Subcutaneous abdominal adipose tissue (tissue), 5 donors: Measurements from ENCODE around the gene ABI2.
"Not testable (repeated sequence)": the region's sequence is repeated elsewhere in the genome, so short reads cannot be mapped to it uniquely, and the experiment has no call there.

Experiments
- H3K27ac ChIP-seq: one replicate; pipeline ENCODE4 v1.7.0; 2013; ENCODE audit warnings: low read depth, mild to moderate bottlenecking, inconsistent platforms, low read length, moderate library complexity
- H3K27me3 ChIP-seq, 5 donors: one replicate each; pipeline ENCODE4 v1.7.0; 2013; ENCODE audit warnings: low read length in 5 of 5, inconsistent platforms in 1 of 5; ENCODE audit not compliant: control insufficient read depth in 5 of 5, insufficient read depth in 4 of 5
- H3K36me3 ChIP-seq, 5 donors: one replicate each; pipeline ENCODE4 v1.7.0; 2013; ENCODE audit warnings: low read length in 5 of 5; ENCODE audit not compliant: control insufficient read depth in 5 of 5, insufficient read depth in 5 of 5
- H3K4me1 ChIP-seq, 5 donors: one replicate each; pipeline ENCODE4 v1.7.0; 2013; ENCODE audit warnings: low read length in 5 of 5, mild to moderate bottlenecking in 3 of 5, moderate library complexity in 1 of 5; ENCODE audit not compliant: control insufficient read depth in 5 of 5, insufficient read depth in 5 of 5
- H3K4me3 ChIP-seq, 5 donors: one replicate each; pipeline ENCODE4 v1.7.0; 2013; ENCODE audit warnings: low read length in 5 of 5, low read depth in 1 of 5
- H3K9ac ChIP-seq, 5 donors: one replicate each; pipeline ENCODE4 v1.7.0; 2013; ENCODE audit warnings: low read length in 5 of 5, mild to moderate bottlenecking in 4 of 5, moderate library complexity in 3 of 5
- H3K9me3 ChIP-seq, 5 donors: one replicate each; pipeline ENCODE4 v1.7.0; 2013; ENCODE audit warnings: low read length in 5 of 5; ENCODE audit not compliant: control insufficient read depth in 5 of 5
- donor health status: healthy.
- donor health status: healthy.
- donor health status: healthy.
- donor health status: healthy.
- donor health status: healthy.

Gene ABI2

DNA sequence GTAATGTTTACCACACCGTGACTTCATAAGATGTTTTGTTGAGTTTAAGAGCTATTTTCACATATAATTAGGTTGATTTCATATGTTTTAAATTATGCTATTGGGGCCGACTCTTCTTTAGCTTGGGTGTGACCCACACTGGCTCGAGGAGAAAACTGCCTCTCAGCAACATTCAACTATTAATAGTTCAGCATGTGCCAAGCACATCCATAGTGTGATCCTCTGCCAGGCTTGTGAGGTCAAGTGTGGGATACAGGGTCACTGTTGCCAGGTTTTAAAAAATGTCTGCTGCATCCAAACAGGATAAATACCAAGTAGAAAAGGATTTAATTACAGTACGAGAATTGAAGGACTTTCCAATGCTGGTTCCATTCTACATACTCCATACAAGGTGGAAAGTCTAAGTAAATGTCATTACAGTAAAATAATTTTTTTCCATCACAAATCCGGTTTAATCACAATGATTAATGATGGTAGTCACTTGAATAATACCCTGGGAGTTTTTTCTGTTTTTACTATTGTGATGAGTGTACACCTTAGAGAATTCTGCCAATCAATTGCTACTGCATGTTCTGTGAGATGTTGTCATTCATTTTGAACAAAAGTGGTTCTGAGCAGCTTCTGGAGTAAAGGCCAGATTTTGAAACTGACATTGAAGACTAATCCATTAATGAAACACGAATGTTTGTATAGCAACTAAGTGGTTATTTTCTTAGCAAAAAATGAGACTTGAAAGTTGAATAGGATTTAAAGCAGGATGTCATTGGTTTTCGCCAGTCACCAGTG, 84.5 kb downstream of the ABI2 start:
- Histone ChIP-seq H3K9ac (no peak overlapping the region), H3K4me3 (no peak overlapping the region), H3K9me3 (no peaks in the 10 kb centered on the region), H3K27me3 (no peaks in the 10 kb centered on the region), H3K27ac (no peak overlapping the region), H3K4me1 (peaks cover 0 to 20% (median 6%) of the 10 kb centered on the region in 5 donors), H3K36me3 (peaks cover 5 to 14% (median 8%) of the 10 kb centered on the region in 5 donors)

DNA sequence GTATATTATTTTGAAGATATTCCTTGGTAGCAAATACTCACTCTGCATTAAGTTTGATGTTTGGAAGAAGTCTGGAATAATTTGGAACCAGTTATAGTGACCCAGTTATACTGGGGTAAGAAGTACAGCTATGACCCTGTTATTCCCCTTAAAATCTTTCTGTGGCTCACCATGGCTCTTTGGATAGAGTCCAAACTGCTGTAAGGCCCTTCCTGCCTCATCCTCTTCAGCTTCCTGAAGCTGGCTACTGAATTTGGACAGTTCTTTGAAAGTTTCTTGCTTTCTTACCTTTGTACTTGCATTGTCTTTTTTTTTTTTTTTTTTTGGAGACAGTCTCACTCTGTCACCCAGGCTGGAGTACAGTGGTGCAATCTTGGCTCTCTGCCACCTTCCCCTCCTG, 85.6 kb downstream of the ABI2 start:
- Histone ChIP-seq H3K9me3 (peaks cover 0 to 8% (median 2%) of the 10 kb centered on the region in 5 donors), H3K4me3 (no peak overlapping the region), H3K36me3 (peaks cover 13 to 22% (median 16%) of the 10 kb centered on the region in 5 donors), H3K27ac (no peak overlapping the region), H3K27me3 (no peaks in the 10 kb centered on the region), H3K9ac (no peak overlapping the region), H3K4me1 (peaks cover 0 to 20% (median 6%) of the 10 kb centered on the region in 5 donors)

GRCh38 chr2:203418271-203418670, 90.1 kb downstream of the ABI2 start:
- Histone ChIP-seq H3K36me3 (peaks cover 11 to 28% (median 15%) of the 10 kb centered on the region in 5 donors), H3K27ac (no peak overlapping the region), H3K4me1 (peaks cover 0 to 7% (median 0%) of the 10 kb centered on the region in 5 donors), H3K9ac (no peak overlapping the region), H3K27me3 (no peaks in the 10 kb centered on the region), H3K4me3 (no peak overlapping the region), H3K9me3 (peaks cover 0 to 9% (median 2%) of the 10 kb centered on the region in 5 donors)

DNA sequence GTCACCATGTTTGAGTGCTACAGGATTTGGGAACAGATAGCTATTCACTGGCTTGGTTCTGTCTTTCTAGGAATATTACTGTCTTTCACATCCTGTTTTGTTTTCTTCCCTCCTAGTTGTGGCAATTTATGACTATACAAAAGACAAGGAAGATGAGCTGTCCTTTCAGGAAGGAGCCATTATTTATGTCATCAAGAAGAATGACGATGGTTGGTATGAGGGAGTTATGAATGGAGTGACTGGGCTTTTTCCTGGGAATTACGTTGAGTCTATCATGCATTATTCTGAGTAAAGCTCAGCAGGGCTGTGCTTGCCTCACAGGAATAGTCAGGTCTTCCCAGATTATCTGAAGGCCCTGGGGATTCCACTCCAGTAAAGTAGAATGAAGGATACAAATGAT, 98.9 kb downstream of the ABI2 start:
- Histone ChIP-seq H3K27ac (no peak overlapping the region), H3K9ac (no peak overlapping the region)

DNA sequence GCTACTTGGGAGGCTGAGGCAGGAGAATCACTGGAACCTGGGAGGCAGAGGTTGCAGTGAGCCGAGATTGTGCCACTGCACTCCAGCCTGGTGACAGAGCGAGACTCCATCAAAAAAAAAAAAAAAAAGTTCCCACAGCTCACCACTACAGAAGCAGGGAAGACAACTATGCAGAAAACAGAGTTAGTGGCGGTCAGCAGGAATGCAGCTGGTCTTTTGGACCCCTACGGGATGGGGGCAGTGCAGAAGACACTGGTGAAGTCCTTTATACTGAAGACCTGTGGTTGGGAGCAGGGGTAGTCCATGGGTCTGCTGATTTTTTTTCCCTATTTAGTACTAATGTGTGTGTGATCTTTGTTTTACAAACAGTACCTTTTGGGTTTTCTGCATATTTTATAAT, 101.4 kb downstream of the ABI2 start:
- H3K4me3 ChIP-seq, H3K4me1 ChIP-seq, H3K27ac ChIP-seq, H3K27me3 ChIP-seq, H3K9ac ChIP-seq, H3K9me3 ChIP-seq: not testable (repeated sequence)
- H3K36me3 ChIP-seq: peaks cover 2 to 12% (median 5%) of the 10 kb centered on the region in 5 donors

More for the DNA sequence above, 98.9 kb downstream of the ABI2 start:
- H3K36me3 ChIP-seq: peaks cover 0 to 6% (median 5%) of the 10 kb centered on the region in 5 donors
- no peaks in the 10 kb centered on the region for H3K27me3 ChIP-seq
- no peaks in the 10 kb centered on the region for H3K9me3 ChIP-seq
- no peak overlapping the region for H3K4me3 ChIP-seq
- peaks cover 0 to 2% (median 0%) of the 10 kb centered on the region in 5 donors for H3K4me1 ChIP-seq

GRCh38 chr2:203431391-203432185, 103.4 kb downstream of the ABI2 start:
- Histone ChIP-seq H3K27ac (no peak overlapping the region), H3K4me1 (peaks cover 0 to 2% (median 0%) of the 10 kb centered on the region in 5 donors), H3K9ac (no peak overlapping the region), H3K27me3 (no peaks in the 10 kb centered on the region), H3K9me3 (no peaks in the 10 kb centered on the region), H3K4me3 (no peak overlapping the region), H3K36me3 (peaks cover 2 to 15% (median 8%) of the 10 kb centered on the region in 5 donors)

DNA sequence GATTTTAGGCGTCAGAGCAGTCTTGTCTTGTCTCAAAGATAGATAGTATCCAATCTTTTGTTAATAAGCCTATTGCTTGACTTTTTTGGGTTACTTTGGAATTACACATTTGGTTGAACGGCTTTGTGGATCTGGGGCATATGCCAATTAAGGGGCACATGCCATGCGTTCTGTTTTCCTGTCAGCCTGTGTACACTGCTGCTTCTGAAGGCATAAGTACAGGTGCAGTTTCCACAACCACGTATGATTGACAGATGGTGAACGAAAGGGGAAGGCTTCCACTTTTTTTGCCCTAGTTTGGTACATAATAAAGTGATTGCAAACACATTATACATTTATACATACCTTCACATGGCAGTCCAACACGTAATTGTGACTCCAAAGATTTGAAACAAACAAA, 104.6 kb downstream of the ABI2 start:
- Histone ChIP-seq H3K4me3 (no peak overlapping the region), H3K36me3 (peaks cover 6 to 19% (median 10%) of the 10 kb centered on the region in 5 donors), H3K27ac (no peak overlapping the region), H3K27me3 (no peaks in the 10 kb centered on the region), H3K9me3 (no peaks in the 10 kb centered on the region), H3K4me1 (peaks cover 0 to 2% (median 0%) of the 10 kb centered on the region in 5 donors), H3K9ac (no peak overlapping the region)

GRCh38 chr2:203436496-203436895, 108.3 kb downstream of the ABI2 start:
- no peak overlapping the region for H3K9ac ChIP-seq
- no peak overlapping the region for H3K27ac ChIP-seq
- H3K4me3 ChIP-seq: no peak overlapping the region
- H3K27me3 ChIP-seq: no peaks in the 10 kb centered on the region
- H3K4me1 ChIP-seq: peaks cover 0 to 3% (median 0%) of the 10 kb centered on the region in 5 donors
- H3K36me3 ChIP-seq: peaks cover 22 to 43% (median 33%) of the 10 kb centered on the region in 5 donors
- H3K9me3 ChIP-seq: no peaks in the 10 kb centered on the region

GRCh38 chr2:203437511-203437910, 109.3 kb downstream of the ABI2 start:
- H3K36me3 ChIP-seq: peaks cover 22 to 52% (median 43%) of the 10 kb centered on the region in 5 donors
- no peak overlapping the region for H3K4me3 ChIP-seq
- H3K9ac ChIP-seq: no peak overlapping the region
- no peaks in the 10 kb centered on the region for H3K27me3 ChIP-seq
- H3K4me1 ChIP-seq: peaks cover 0 to 7% (median 0%) of the 10 kb centered on the region in 5 donors
- H3K27ac ChIP-seq: no peak overlapping the region
- H3K9me3 ChIP-seq: no peaks in the 10 kb centered on the region

- no peak overlapping the region for H3K4me3 ChIP-seq
- H3K4me1 ChIP-seq: peaks cover 0 to 7% (median 0%) of the 10 kb centered on the region in 5 donors
- H3K9me3 ChIP-seq: no peaks in the 10 kb centered on the region
- H3K9ac ChIP-seq: no peak overlapping the region
- no peak overlapping the region for H3K27ac ChIP-seq
- H3K36me3 ChIP-seq: peaks cover 22 to 57% (median 47%) of the 10 kb centered on the region in 5 donors
- H3K27me3 ChIP-seq: no peaks in the 10 kb centered on the region
These were observed 110.3 kb downstream of the ABI2 start for GRCh38 chr2:203438528-203438927.
